K562 (cell line): ENCODE data around the gene OBP2A. TPM values are rescaled to one million over a fixed set of nuclear protein-coding genes. Genes with fewer than 3 reads are reported as not detected.

ENCODE experiments used
- ATAC-seq: fragments of 200-7000 bp; cut with Tn5 transposase; 3 replicates; pipeline ENCODE4 v1.9.1; 2020; ENCODE audit warnings: moderate library complexity
- BruUV-seq: library from RNA; stranded (reverse); fragments of 400-500 nt; replicated peaks from 2 replicates; lab custom pipeline; 2021; lab: Mats Ljungman, UMichigan
- CTCF ChIA-PET: fragments of 300-600 bp; formaldehyde crosslinking; extraction: SDS; loops from one replicate; lab custom pipeline; 2021; ENCODE audit warnings: low intra/inter-chr PET ratio; lab: Yijun Ruan, JAX
- POLR2A ChIA-PET: fragments of 300-600, 350-650 bp; sonication (Branson Sonifier 250); formaldehyde crosslinking; extraction: SDS; loops from one replicate; lab custom pipeline; 2021; ENCODE audit warnings: antibody characterized with exemption, inconsistent platforms; lab: Yijun Ruan, JAX
- DNase-seq, 4 experiments: peaks; one replicate each; pipeline versions ENCODE4 v3.0.0 to v3.0.0-alpha.2; 2011 to 2018; ENCODE audit warnings: low spot score in 3 of 4, mixed read lengths in 3 of 4; ENCODE audit errors: extremely low read depth in 1 of 4
- FAIRE-seq: peaks from 2 replicates; lab custom pipeline; 2011; peaks lifted over from hg19 to GRCh38; lab: Jason Lieb, UNC
- H2AFZ ChIP-seq: 2 replicates; pipeline ENCODE4 v1.6.0; 2011; ENCODE audit warnings: low read depth, low read length, control low read depth, inconsistent platforms
- H3K27ac ChIP-seq: fragments of 200-600 bp; 3 replicates; pipeline ENCODE4 v1.8.0; 2011; ENCODE audit warnings: low read depth, mild to moderate bottlenecking, control low read depth, inconsistent platforms, low read length, moderate library complexity, mixed read lengths; ENCODE audit errors: extremely low read depth
- H3K27me3 ChIP-seq, 2 experiments: fragments of 300-600 bp in 1 of 2; 2 replicates in 1 of 2; 3 replicates in 1 of 2; pipeline versions ENCODE4 v1.6.0 to v1.8.0; 2011; ENCODE audit warnings: inconsistent platforms in 2 of 2, low read length in 2 of 2, mild to moderate bottlenecking in 1 of 2, mixed read lengths in 1 of 2, moderate library complexity in 1 of 2; ENCODE audit not compliant: control insufficient read depth in 2 of 2, insufficient read depth in 2 of 2
- H3K36me3 ChIP-seq: fragments of 300-600 bp; 3 replicates; pipeline ENCODE4 v1.8.0; 2011; ENCODE audit warnings: mild to moderate bottlenecking, low read length, inconsistent platforms; ENCODE audit not compliant: control insufficient read depth, insufficient read depth
- H3K4me1 ChIP-seq, 2 experiments: fragments of 200-600 bp in 1 of 2; replicated peaks in 1 of 2; 2 replicates in 1 of 2; 3 replicates in 1 of 2; pipeline versions ENCODE4 v1.5.1 to v1.8.0; 2011; ENCODE audit warnings: inconsistent platforms in 2 of 2, low read length in 2 of 2, mild to moderate bottlenecking in 1 of 2, mixed read lengths in 1 of 2, moderate library complexity in 1 of 2; ENCODE audit not compliant: control insufficient read depth in 2 of 2, insufficient read depth in 2 of 2
- H3K4me2 ChIP-seq: 2 replicates; pipeline ENCODE4 v1.6.1; 2011; ENCODE audit warnings: low read length, control low read depth, inconsistent platforms, mixed read lengths; ENCODE audit not compliant: insufficient read depth
- H3K4me3 ChIP-seq: fragments of 200-600 bp; sonication (generic), shearing (Covaris generic); 2 replicates; pipeline ENCODE4 v1.5.1; 2016; ENCODE audit warnings: control low read depth, inconsistent platforms
- H3K79me2 ChIP-seq: fragments of 200-600 bp; 3 replicates; pipeline ENCODE4 v1.8.0; 2011; ENCODE audit warnings: low read length, inconsistent platforms; ENCODE audit not compliant: control insufficient read depth, insufficient read depth
- H3K9ac ChIP-seq, 2 experiments: 2 replicates each; pipeline versions ENCODE4 v1.6.0 to v1.6.1; 2011; ENCODE audit warnings: low read depth in 2 of 2, low read length in 2 of 2, control low read depth in 1 of 2, inconsistent platforms in 1 of 2, mild to moderate bottlenecking in 1 of 2, mixed read lengths in 1 of 2; ENCODE audit not compliant: insufficient read depth in 1 of 2
- H3K9me1 ChIP-seq: one replicate; pipeline ENCODE4 v1.6.0; 2011; ENCODE audit warnings: inconsistent platforms, mild to moderate bottlenecking, low read length, moderate library complexity; ENCODE audit not compliant: control insufficient read depth, insufficient read depth
- H3K9me3 ChIP-seq: replicated peaks from 2 replicates; pipeline ENCODE4 v1.5.1; 2011; ENCODE audit warnings: low read depth, low read length, inconsistent platforms; ENCODE audit not compliant: control insufficient read depth, insufficient read depth
- H4K20me1 ChIP-seq: replicated peaks from 2 replicates; pipeline ENCODE4 v1.6.1; 2011; ENCODE audit warnings: low read length, inconsistent platforms, mixed read lengths; ENCODE audit not compliant: control insufficient read depth, insufficient read depth
- BRD4 ChIP-seq: fragments of 200-600 bp; sonication (generic); IDR thresholded peaks from 2 replicates; pipeline ENCODE4 v1.6.1; 2017; ENCODE audit warnings: inconsistent platforms
- BRF1 ChIP-seq: IDR thresholded peaks from 3 replicates; pipeline ENCODE4 v1.6.1; 2011; ENCODE audit warnings: borderline replicate concordance, mild to moderate bottlenecking; ENCODE audit not compliant: insufficient read length; ENCODE audit errors: extremely low read depth
- CBFA2T2 ChIP-seq: fragments of 450-650 bp; conservative IDR thresholded peaks from 2 replicates; pipeline ENCODE4 v1.6.1; 2017; ENCODE audit warnings: mild to moderate bottlenecking
- FUS ChIP-seq: fragments of 200-400 bp; formaldehyde crosslinking; optimal IDR thresholded peaks from 2 replicates; pipeline ENCODE3; 2017; ENCODE audit warnings: low read depth, low read length
- MYNN ChIP-seq, 2 experiments: sonication (generic); formaldehyde crosslinking in 1 of 2; IDR thresholded peaks; 2 replicates each; pipeline versions ENCODE4 v1.5.0 to v1.6.1; 2016 to 2020; ENCODE audit warnings: antibody characterized with exemption in 1 of 2, missing genetic modification reagents in 1 of 2
- NCOA4 ChIP-seq: fragments of 450-650 bp; IDR thresholded peaks from 2 replicates; pipeline ENCODE4 v1.6.1; 2018; ENCODE audit warnings: mild to moderate bottlenecking; ENCODE audit not compliant: partially characterized antibody
- NFXL1 ChIP-seq: fragments of 450-650 bp; formaldehyde crosslinking; IDR thresholded peaks from 2 replicates; pipeline ENCODE4 v1.4.0; 2021; ENCODE audit warnings: mild to moderate bottlenecking
- POLR2G ChIP-seq: fragments of 200-400 bp; formaldehyde crosslinking; IDR thresholded peaks from 2 replicates; pipeline ENCODE4 v1.6.1; 2017; ENCODE audit warnings: low read depth, mild to moderate bottlenecking, antibody characterized with exemption, low read length, moderate library complexity
- PPARD ChIP-seq: fragments of 250-450 bp; sonication (Bioruptor Pico); IDR thresholded peaks from 2 replicates; pipeline ENCODE4 v1.8.0; 2022; ENCODE audit warnings: inconsistent platforms, mild to moderate bottlenecking, moderate library complexity
- ZNF217 ChIP-seq: sonication (generic); formaldehyde crosslinking; IDR thresholded peaks from 2 replicates; pipeline ENCODE4 v1.8.0; 2022; ENCODE audit warnings: mild to moderate bottlenecking, missing genetic modification reagents
- ZNF77 ChIP-seq: fragments of 250-450 bp; sonication (Bioruptor Pico); IDR thresholded peaks from 2 replicates; pipeline ENCODE4 v1.5.0; 2020
- WGBS: fragments of 100-300 bp; shearing (Covaris generic); methylation state at CpG from one replicate; pipeline ENCODE4 v1.1.6; 2016; ENCODE audit warnings: low coverage, mixed read lengths; ENCODE audit not compliant: insufficient coverage; ENCODE audit errors: missing lambda C conversion rate; 5-methylcytosine and 5-hydroxymethylcytosine counted together
- in situ Hi-C: fragments of 300-500 bp; cut with MboI; formaldehyde crosslinking; loops from 4 replicates; pipeline ENCODE4 v1.15.0; 2018; ENCODE audit warnings: inconsistent platforms, mixed read lengths
- intact Hi-C: fragments of 100-400 bp; cut with micrococcal nuclease; formaldehyde crosslinking; loops from 2 replicates; pipeline ENCODE4 v1.14.2; 2022
- polyA plus RNA-seq, 8 experiments: library from polyadenylated mRNA; depleted of rRNA in 4 of 8; stranded (reverse) in 5 of 8; unstranded in 3 of 8; fragments of >200 nt; fragmentation: Nextera tagmentation in 2 of 8; fragmentation: Illumina TruSeq in 1 of 8; extraction: Ambion mirVana in 2 of 8; extraction: Trizol in 1 of 8; gene quantifications; 2 replicates each; pipeline versions ENCODE4 v1.2.1 to v1.2.3, GENCODE V29; 2011 to 2014; ENCODE audit warnings: inconsistent platforms in 1 of 8, missing spikeins in 1 of 8
- total RNA-seq, 7 experiments: library from RNA; depleted of rRNA in 6 of 7; stranded (reverse); fragments of >200 nt in 6 of 7; fragmentation: Illumina TruSeq in 2 of 7; extraction: Trizol in 2 of 7; gene quantifications; 2 replicates each; pipeline versions ENCODE4 v1.2.1 to v1.2.3, GENCODE V29; 2011 to 2021; ENCODE audit warnings: low replicate concordance in 1 of 7
- TF ChIP-seq, protein P1 (sequence below): IDR thresholded peaks from 2 replicates; pipeline ENCODE4 v1.6.1; 2016; ENCODE audit warnings: missing genetic modification characterization, missing compliant biosample characterization
- TF ChIP-seq, protein P2 (sequence below), 2 experiments: fragments of 450-650 bp; IDR thresholded peaks; 2 replicates each; pipeline ENCODE4 v1.6.1; 2016; ENCODE audit warnings: mild to moderate bottlenecking in 2 of 2, borderline replicate concordance in 1 of 2, low read depth in 1 of 2, moderate library complexity in 1 of 2

The OBP2A gene
- total and polyA plus RNA-seq, 9 of the 15 experiments (the other 6 are each of a cell fraction or from before 2014, with no cell fraction given), result not detected

- FAIRE-seq, result no peak
- intact Hi-C loops, result no loop called here
- no peak for ATAC-seq
- Histone ChIP-seq H3K4me1 (peaks cover 5 to 26% of the 10 kb centered on the region in 2 experiments; a peak in 3 of 5 replicates), H3K79me2 (no peaks in the 10 kb centered on the region), H3K27me3 (peaks cover 21 to 62% of the 10 kb centered on the region in 2 experiments; a peak in 4 of 5 replicates), H3K9me1 (no peaks in the 10 kb centered on the region), H3K9ac (peak overlapping the region in 1 of 2 experiments; percentile 55; a peak in 1 of 4 replicates), H3K27ac (no peak overlapping the region), H4K20me1 (0 out of 2 replicates have a peak, but pooled peaks cover 3% of the 10 kb centered on the region), H2AFZ (no peak overlapping the region), H3K4me2 (no peak overlapping the region), H3K9me3 (no peaks in the 10 kb centered on the region), H3K36me3 (no peaks in the 10 kb centered on the region), H3K4me3 (no peak overlapping the region)
- DNase-seq, result no peak
- CTCF ChIA-PET, result no interaction called here
- POLR2A ChIA-PET, result interaction anchor here (0.6 to 1.0 kb wide), 6 partner anchors 8 to 1209 kb away, joined by 3 to 4 read pairs (median 3); no protein-coding TSS in a partner anchor
- WGBS, result 12% methylated on average over 18 of the region's 18 CpGs
- in situ Hi-C loops, result no loop called here
- no TSS peak for BruUV-seq
- TF ChIP-seq MYNN (IDR thresholded peaks at IDR 0.05), result no peak
- TF ChIP-seq MYNN (CRISPR knock-in tag; IDR thresholded peaks at IDR 0.05), result no peak
- TF ChIP-seq, protein P1, sequence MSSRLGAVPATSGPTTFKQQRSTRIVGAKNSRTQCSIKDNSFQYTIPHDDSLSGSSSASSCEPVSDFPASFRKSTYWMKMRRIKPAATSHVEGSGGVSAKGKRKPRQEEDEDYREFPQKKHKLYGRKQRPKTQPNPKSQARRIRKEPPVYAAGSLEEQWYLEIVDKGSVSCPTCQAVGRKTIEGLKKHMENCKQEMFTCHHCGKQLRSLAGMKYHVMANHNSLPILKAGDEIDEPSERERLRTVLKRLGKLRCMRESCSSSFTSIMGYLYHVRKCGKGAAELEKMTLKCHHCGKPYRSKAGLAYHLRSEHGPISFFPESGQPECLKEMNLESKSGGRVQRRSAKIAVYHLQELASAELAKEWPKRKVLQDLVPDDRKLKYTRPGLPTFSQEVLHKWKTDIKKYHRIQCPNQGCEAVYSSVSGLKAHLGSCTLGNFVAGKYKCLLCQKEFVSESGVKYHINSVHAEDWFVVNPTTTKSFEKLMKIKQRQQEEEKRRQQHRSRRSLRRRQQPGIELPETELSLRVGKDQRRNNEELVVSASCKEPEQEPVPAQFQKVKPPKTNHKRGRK (tag), result no peak
- TF ChIP-seq CBFA2T2, result no peak
- no peak for TF ChIP-seq FUS
- no peak for TF ChIP-seq BRF1
- TF ChIP-seq, protein P2, sequence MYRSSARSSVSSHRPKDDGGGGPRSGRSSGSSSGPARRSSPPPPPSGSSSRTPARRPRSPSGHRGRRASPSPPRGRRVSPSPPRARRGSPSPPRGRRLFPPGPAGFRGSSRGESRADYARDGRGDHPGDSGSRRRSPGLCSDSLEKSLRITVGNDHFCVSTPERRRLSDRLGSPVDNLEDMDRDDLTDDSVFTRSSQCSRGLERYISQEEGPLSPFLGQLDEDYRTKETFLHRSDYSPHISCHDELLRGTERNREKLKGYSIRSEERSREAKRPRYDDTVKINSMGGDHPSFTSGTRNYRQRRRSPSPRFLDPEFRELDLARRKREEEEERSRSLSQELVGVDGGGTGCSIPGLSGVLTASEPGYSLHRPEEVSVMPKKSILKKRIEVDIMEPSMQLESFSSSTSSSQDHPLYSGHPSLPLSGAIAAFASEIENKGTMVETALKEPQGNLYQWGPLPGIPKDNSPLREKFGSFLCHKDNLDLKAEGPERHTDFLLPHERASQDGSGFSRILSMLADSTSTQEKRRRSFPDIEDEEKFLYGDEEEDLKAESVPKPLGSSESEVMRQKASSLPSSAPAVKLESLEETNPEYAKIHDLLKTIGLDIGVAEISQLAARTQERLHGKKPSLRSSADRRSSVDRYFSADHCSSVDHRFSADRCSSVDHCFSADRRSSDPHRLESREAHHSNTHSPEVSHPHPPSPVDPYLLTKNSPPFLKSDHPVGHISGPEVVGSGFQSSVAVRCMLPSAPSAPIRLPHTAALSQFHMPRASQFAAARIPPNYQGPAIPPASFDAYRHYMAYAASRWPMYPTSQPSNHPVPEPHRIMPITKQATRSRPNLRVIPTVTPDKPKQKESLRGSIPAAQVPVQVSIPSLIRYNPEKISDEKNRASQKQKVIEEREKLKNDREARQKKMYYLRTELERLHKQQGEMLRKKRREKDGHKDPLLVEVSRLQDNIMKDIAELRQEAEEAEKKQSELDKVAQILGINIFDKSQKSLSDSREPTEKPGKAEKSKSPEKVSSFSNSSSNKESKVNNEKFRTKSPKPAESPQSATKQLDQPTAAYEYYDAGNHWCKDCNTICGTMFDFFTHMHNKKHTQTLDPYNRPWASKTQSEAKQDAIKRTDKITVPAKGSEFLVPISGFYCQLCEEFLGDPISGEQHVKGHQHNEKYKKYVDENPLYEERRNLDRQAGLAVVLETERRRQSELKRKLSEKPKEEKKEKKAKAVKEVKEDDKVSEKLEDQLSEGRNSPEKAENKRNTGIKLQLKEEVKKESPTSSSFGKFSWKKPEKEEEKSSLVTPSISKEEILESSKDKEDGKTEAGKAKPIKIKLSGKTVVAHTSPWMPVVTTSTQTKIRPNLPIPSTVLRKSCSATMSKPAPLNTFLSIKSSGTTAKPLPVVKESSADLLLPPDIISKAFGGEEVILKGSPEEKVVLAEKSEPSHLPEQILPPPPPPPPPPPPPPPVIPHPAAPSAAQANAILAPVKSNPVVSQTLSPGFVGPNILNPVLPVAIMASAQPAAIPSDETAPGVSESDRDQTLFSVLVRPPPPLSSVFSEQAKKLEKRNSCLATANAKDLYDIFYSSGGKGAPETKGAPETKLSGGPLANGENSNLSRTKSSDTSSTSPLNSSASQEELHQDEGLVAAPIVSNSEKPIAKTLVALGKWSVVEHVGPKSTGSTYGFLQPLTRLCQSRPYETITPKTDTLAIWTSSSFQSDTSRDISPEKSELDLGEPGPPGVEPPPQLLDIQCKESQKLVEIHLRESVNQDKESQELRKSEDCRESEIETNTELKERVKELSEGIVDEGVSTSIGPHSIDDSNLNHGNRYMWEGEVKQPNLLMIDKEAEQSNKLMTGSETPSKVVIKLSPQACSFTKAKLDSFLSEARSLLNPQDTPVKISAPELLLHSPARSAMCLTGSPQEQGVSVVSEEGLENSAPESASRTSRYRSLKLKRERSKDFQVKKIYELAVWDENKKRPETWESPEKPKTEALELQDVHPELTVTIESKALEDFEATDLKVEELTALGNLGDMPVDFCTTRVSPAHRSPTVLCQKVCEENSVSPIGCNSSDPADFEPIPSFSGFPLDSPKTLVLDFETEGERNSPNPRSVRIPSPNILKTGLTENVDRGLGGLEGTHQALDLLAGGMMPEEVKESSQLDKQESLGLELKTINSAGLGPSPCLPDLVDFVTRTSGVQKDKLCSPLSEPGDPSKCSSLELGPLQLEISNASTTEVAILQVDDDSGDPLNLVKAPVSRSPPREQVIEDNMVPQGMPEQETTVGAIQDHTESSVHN (IDR thresholded peaks at IDR 0.05; ENCODE audit: borderline replicate concordance in 1 of 2, low read depth in 1 of 2), result no peak
- TF ChIP-seq NCOA4, result no peak
- TF ChIP-seq PPARD (CRISPR knock-in tag), result no peak
- TF ChIP-seq ZNF77, result no peak
- TF ChIP-seq ZNF217 (CRISPR knock-in tag), result no peak
- TF ChIP-seq POLR2G, result no peak
- TF ChIP-seq BRD4, result no peak
- no peak for TF ChIP-seq NFXL1
Observed at GRCh38 chr9:135552021-135552697, 6.2 kb downstream of the OBP2A start.
